Colonic mucosa (tissue), 4 donors: ENCODE measurements around the gene OSGEP. TPM values are rescaled to one million over a fixed set of nuclear protein-coding genes. Genes with fewer than 3 reads are reported as not detected.

Experiments used
- DNase-seq: peaks from one replicate; pipeline ENCODE4 v3.0.0-alpha.2; 2020
- H3K27ac ChIP-seq: fragments of 200-600 bp; one replicate; pipeline ENCODE4 v1.8.0; 2021
- H3K27me3 ChIP-seq: fragments of 200-600 bp; one replicate; pipeline ENCODE4 v1.8.0; 2021
- H3K36me3 ChIP-seq: fragments of 200-600 bp; one replicate; pipeline ENCODE4 v1.8.0; 2021
- H3K4me1 ChIP-seq: fragments of 200-600 bp; one replicate; pipeline ENCODE4 v1.8.0; 2021; ENCODE audit warnings: mild to moderate bottlenecking
- H3K4me3 ChIP-seq: fragments of 200-600 bp; one replicate; pipeline ENCODE4 v1.8.0; 2021
- H3K9ac ChIP-seq, 2 donors: one replicate each; pipeline ENCODE4 v1.7.0; 2013; ENCODE audit warnings: control low read depth in 2 of 2, low read depth in 2 of 2, low read length in 2 of 2
- H3K9me3 ChIP-seq: fragments of 200-600 bp; one replicate; pipeline ENCODE4 v1.8.0; 2021
- intact Hi-C: fragments of 100-400 bp; cut with DNase I; formaldehyde crosslinking; loops from one replicate; pipeline ENCODE4 v1.14.1; 2022
- total RNA-seq, 2 donors: library from RNA; stranded (reverse); fragmentation: NEBNext Ultra II Directional in 1 of 2; extraction: Animal tissue kit (Norgen Biotek cat#: 25700) in 1 of 2; gene quantifications; one replicate each; pipeline ENCODE4 v1.2.1, GENCODE V29; 2021
- TF ChIP-seq, protein P1 (sequence below): fragments of 200-600 bp; IDR thresholded peaks from one replicate; pipeline ENCODE4 v1.8.0; 2022; ENCODE audit warnings: antibody characterized with exemption, mild to moderate bottlenecking
- donor health status: healthy.
- donor health status: DM: no; HTN: no; CAD: no.
- donor health status: DM: no; HTN: no; CAD: no.

The OSGEP gene
- total RNA-seq, 2 donors from 2014 or later = 26.9 to 42.0 TPM

DNA sequence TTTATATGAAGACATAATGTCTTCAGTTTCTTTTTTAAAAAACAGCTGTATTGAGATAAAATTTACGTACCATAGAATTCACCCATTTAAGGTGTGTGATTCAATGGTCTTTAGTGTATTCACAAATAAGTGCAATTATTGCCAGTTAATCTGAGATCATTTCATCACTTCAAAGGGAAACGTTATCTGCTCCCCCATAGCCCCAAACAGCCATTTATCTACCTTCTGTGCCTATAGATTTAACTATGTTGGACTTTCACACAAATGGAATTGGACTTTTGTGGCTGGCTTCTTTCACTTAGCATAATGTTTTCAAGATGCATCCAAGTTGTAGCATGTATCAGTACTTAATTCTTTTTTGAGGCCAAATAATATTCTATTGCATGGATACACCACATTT lies 24.3 kb upstream of the OSGEP start:
- no peaks in the 10 kb centered on the region for H3K9me3 ChIP-seq
- no peak overlapping the region for H3K9ac ChIP-seq
- no peak for DNase-seq
- peaks cover 9% of the 10 kb centered on the region for H3K36me3 ChIP-seq
- H3K27ac ChIP-seq = no peak overlapping the region
- TF ChIP-seq, protein P1, sequence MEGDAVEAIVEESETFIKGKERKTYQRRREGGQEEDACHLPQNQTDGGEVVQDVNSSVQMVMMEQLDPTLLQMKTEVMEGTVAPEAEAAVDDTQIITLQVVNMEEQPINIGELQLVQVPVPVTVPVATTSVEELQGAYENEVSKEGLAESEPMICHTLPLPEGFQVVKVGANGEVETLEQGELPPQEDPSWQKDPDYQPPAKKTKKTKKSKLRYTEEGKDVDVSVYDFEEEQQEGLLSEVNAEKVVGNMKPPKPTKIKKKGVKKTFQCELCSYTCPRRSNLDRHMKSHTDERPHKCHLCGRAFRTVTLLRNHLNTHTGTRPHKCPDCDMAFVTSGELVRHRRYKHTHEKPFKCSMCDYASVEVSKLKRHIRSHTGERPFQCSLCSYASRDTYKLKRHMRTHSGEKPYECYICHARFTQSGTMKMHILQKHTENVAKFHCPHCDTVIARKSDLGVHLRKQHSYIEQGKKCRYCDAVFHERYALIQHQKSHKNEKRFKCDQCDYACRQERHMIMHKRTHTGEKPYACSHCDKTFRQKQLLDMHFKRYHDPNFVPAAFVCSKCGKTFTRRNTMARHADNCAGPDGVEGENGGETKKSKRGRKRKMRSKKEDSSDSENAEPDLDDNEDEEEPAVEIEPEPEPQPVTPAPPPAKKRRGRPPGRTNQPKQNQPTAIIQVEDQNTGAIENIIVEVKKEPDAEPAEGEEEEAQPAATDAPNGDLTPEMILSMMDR = no peak
- no peak overlapping the region for H3K4me3 ChIP-seq
- no peaks in the 10 kb centered on the region for H3K4me1 ChIP-seq
- intact Hi-C loops = loop anchor here (10.0 kb wide), 1 partner anchor 126 kb away; no protein-coding TSS in a partner anchor
- H3K27me3 ChIP-seq = no peaks in the 10 kb centered on the region

DNA sequence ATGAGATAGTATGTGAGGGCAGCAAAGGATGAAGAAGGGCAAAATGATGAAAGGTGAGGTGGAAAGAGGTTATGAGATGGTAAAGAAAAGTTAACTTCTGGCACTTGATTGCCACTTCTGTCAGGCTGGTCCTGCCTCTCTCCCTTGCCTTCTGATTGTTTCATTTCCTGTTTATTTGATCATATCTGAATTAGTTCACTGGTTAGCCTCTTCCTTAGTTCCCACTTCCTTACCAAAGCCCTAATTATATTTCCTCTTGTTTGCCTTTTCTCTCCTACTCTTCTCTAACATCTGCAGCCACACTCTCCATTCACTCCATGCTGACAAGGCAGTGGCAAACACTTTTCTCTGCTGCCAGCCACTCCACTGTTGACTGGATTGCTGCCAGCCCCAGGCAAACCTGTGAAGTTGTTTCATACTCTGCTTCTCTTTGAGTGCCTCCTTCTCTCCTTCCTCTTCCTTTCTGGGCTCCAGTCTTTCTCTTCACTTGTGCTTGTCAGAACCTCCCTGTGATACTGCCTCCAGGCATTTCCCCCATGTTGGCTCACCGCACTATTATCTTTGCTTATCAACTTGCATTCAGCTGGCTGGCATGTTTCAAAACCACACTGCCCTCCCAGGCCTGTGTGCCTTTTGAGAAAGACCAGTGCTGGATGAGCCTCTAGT lies 22.7 kb upstream of the OSGEP start:
- H3K27me3 ChIP-seq = no peaks in the 10 kb centered on the region
- TF ChIP-seq, protein P1 = no peak
- intact Hi-C loops = loop anchor here (10.0 kb wide), 1 partner anchor 127 kb away; no protein-coding TSS in a partner anchor
- H3K36me3 ChIP-seq = peaks cover 18% of the 10 kb centered on the region
- H3K9me3 ChIP-seq = no peaks in the 10 kb centered on the region
- H3K4me1 ChIP-seq = no peaks in the 10 kb centered on the region
- no peak overlapping the region for H3K9ac ChIP-seq
- H3K27ac ChIP-seq = peak overlapping the region; percentile 6
- H3K4me3 ChIP-seq = no peak overlapping the region
- no peak for DNase-seq

DNA sequence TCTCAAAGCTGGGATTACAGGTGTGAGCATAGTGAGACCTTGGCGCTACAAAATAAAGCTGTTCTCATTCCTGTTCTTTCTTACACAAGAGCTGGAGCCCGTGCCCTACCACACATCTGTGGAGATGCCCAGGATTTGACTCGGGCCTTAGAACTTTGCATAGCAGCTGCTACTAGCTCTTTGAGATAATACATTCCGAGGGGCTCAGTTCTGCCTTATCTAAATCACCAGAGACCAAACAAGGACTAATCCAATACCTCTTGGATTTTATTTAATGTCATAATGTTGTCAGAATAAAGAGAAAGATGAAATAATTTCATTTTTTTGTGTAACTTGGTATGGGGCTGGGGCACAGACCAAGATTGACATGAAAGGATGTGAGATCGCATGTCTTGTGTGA lies 22.2 kb upstream of the OSGEP start:
- no peak for DNase-seq
- TF ChIP-seq, protein P1 = no peak
- H3K9ac ChIP-seq = no peak overlapping the region
- H3K27me3 ChIP-seq = no peaks in the 10 kb centered on the region
- H3K27ac ChIP-seq = peak overlapping the region; percentile 3
- intact Hi-C loops = loop anchor here (10.0 kb wide), 1 partner anchor 128 kb away; no protein-coding TSS in a partner anchor
- no peaks in the 10 kb centered on the region for H3K9me3 ChIP-seq
- peaks cover 18% of the 10 kb centered on the region for H3K36me3 ChIP-seq
- no peaks in the 10 kb centered on the region for H3K4me1 ChIP-seq
- H3K4me3 ChIP-seq = no peak overlapping the region

DNA sequence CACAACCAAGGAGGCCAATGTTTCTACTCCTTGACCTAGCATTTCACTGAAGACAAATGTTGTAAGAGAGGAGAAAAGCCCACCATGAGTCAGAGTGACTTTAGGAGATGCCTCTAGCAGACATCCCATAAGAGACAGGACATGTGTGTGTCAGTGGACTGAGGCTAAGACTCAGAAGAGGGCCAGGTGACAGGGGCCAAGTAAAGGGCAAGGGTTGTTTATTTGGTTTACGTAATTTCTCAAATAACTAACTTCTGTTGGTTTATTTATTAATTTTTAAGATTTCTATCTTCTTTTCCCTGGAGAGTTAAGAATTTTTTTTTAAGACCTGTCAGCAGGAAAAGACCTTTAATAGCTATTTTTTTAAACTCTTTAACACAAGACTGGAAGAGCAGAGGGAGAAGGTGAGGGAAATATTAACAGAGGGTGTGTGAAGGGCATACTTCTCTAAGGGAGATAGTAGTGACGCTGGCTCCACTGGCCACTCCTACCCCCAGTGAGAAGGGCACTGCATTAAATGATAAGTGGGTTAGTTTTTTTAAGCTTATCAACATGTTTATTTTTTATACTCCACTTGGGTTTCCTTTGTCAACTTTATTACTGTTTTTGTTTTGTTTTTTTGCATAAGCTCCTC lies 18.0 kb upstream of the OSGEP start:
- Histone ChIP-seq H3K9ac (no peak overlapping the region), H3K27ac (no peak overlapping the region)

DNA sequence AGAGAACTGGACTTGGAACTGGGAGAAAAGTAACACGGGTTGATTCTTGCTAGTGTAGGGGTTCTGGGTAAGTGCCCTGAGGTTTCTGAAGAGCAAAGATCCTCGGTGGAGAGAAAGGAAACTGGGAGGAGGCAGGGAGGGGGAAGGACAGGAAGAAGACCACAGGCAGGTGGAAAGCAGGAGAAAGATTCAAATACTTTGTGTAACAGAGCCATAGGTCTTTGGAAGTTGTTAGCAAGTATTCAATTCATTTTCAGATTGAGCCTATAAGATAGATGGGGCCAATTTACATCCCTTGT lies 15.9 kb upstream of the OSGEP start:
- intact Hi-C loops = loop anchor here (5.0 to 10.0 kb wide), 2 partner anchors 63 to 134 kb away; no protein-coding TSS in a partner anchor
- DNase-seq = no peak

More for the DNA sequence above, 18.0 kb upstream of the OSGEP start:
- peaks cover 18% of the 10 kb centered on the region for H3K36me3 ChIP-seq
- TF ChIP-seq, protein P1 = no peak
- intact Hi-C loops = loop anchor here (5.0 to 10.0 kb wide), 2 partner anchors 65 to 132 kb away; no protein-coding TSS in a partner anchor
- peaks cover 3% of the 10 kb centered on the region for H3K4me1 ChIP-seq
- no peaks in the 10 kb centered on the region for H3K27me3 ChIP-seq
- DNase-seq = no peak
- H3K9me3 ChIP-seq = no peaks in the 10 kb centered on the region
- H3K4me3 ChIP-seq = no peak overlapping the region

More for the DNA sequence above, 15.9 kb upstream of the OSGEP start:
- Histone ChIP-seq H3K4me3 (peak overlapping the region; percentile 93), H3K9ac (peak overlapping the region; percentile 97 to 99), H3K4me1 (peaks cover 3% of the 10 kb centered on the region), H3K27me3 (no peaks in the 10 kb centered on the region), H3K9me3 (no peaks in the 10 kb centered on the region), H3K27ac (peak overlapping the region; percentile 99), H3K36me3 (peaks cover 12% of the 10 kb centered on the region)
- TF ChIP-seq, protein P1 = no peak
